C4-2B (cell line): ENCODE measurements around the gene GPR150.

Experiments
- ZFX ChIP-seq: fragments of 450-650 bp; IDR thresholded peaks from 2 replicates; pipeline ENCODE4 v1.6.1; 2017
- TF ChIP-seq, protein P1 (sequence below): fragments of 450-650 bp; conservative IDR thresholded peaks from 2 replicates; pipeline ENCODE4 v1.5.1; 2017; ENCODE audit warnings: mild to moderate bottlenecking

DNA sequence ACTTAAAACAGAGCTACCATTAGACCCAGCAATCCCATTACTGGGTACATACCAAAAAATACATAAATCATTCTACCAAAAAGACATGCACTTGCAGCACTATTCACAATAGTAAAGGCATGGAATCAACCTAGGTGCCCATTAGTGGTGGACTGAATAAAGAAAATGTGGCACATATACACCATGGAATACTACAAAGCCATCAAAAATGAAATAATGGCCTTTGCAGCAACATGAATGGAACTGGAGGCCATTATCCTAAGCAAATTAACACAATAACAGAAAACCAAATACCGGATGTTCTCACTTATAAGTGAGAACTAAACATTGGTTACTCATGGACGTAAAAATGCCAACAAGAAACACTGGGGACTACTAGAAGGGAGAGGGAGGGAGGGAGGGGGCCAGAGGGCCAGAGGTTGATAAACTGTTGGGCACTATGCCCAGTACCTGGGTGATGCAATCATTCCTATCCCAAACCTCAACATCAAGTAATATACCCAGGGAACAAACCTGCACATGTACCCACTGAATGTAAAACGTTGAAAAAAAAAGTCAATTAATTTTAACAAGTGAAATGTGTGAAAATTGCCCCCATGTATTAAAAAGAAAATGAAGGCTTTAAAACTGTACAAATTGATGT is 24.5 kb upstream of the GPR150 start:
- TF ChIP-seq, protein P1, sequence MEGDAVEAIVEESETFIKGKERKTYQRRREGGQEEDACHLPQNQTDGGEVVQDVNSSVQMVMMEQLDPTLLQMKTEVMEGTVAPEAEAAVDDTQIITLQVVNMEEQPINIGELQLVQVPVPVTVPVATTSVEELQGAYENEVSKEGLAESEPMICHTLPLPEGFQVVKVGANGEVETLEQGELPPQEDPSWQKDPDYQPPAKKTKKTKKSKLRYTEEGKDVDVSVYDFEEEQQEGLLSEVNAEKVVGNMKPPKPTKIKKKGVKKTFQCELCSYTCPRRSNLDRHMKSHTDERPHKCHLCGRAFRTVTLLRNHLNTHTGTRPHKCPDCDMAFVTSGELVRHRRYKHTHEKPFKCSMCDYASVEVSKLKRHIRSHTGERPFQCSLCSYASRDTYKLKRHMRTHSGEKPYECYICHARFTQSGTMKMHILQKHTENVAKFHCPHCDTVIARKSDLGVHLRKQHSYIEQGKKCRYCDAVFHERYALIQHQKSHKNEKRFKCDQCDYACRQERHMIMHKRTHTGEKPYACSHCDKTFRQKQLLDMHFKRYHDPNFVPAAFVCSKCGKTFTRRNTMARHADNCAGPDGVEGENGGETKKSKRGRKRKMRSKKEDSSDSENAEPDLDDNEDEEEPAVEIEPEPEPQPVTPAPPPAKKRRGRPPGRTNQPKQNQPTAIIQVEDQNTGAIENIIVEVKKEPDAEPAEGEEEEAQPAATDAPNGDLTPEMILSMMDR = no peak
- TF ChIP-seq ZFX = no peak
